Measurements from ENCODE around the gene FKBP14. TPM values are rescaled to one million over a fixed set of nuclear protein-coding genes. Genes with fewer than 3 reads are reported as not detected.

Gene FKBP14
- total and polyA plus RNA-seq, 2 experiments from 2014 or later: 11.8 to 12.9 TPM

GRCh38 chr7:30040938-30041337, 14.4 kb upstream of the FKBP14 start:
- peaks cover 87% of the 10 kb centered on the region for H3K79me2 ChIP-seq (replicated peaks; ENCODE audit: insufficient read depth)
- H3K36me3 Mint-ChIP-seq (ENCODE audit: low read depth): peaks cover 8% of the 10 kb centered on the region; the same call in 2 of the 3 replicates
- H3K27me3 ChIP-seq (ENCODE audit: insufficient read depth): no peaks in the 10 kb centered on the region
- no peak overlapping the region for H3K4me2 ChIP-seq
- no peaks in the 10 kb centered on the region for H3K27me3 Mint-ChIP-seq (ENCODE audit: insufficient read depth, low read depth, poor library complexity)
- 0 out of 2 replicates have a peak, but pooled peaks cover 8% of the 10 kb centered on the region for H3K36me3 ChIP-seq (ENCODE audit: insufficient read depth)
- H3K4me1 Mint-ChIP-seq: peaks cover 26% of the 10 kb centered on the region
- ATAC-seq (no peak), DNase-seq (ENCODE audit: low spot score) (no peak)
- peaks cover 28% of the 10 kb centered on the region for H4K20me1 ChIP-seq (replicated peaks; ENCODE audit: insufficient read depth)
- H3K9me3 Mint-ChIP-seq: no peaks in the 10 kb centered on the region
- H2AFZ ChIP-seq: no peak overlapping the region
- peaks cover 17% of the 10 kb centered on the region; the same call in 1 of the 2 replicates for H3K4me1 ChIP-seq (ENCODE audit: insufficient read depth)
- H3K4me3 ChIP-seq: no peak overlapping the region
- H3F3A ChIP-seq (replicated peaks; ENCODE audit: low read depth): no peaks in the 10 kb centered on the region
- TF ChIP-seq ZNF114 (CRISPR knock-in tag; IDR thresholded peaks at IDR 0.05) (no peak), EZH2 (IDR thresholded peaks at IDR 0.05; ENCODE audit: low read depth, unreplicated experiment) (no peak), JUNB (IDR thresholded peaks at IDR 0.05; ENCODE audit: unreplicated experiment) (no peak), EZH2phosphoT487 (IDR thresholded peaks at IDR 0.05; ENCODE audit: unreplicated experiment) (no peak), REST (IDR thresholded peaks at IDR 0.05; ENCODE audit: unreplicated experiment) (no peak), CREB1 (CRISPR knock-in tag; IDR thresholded peaks at IDR 0.05; ENCODE audit: low read depth) (no peak), STAT1 (IDR thresholded peaks at IDR 0.05; ENCODE audit: unreplicated experiment) (no peak), CTCF (conservative IDR thresholded peaks at IDR 0.05; ENCODE audit: low read depth in 2 of 2) (no peak), ZNF331 (CRISPR knock-in tag; IDR thresholded peaks at IDR 0.05; ENCODE audit: low read depth) (no peak), POLR2AphosphoS5 (IDR thresholded peaks at IDR 0.05; ENCODE audit: low read depth) (no peak), ZNF462 (CRISPR knock-in tag; IDR thresholded peaks at IDR 0.05) (no peak), NANOG (IDR thresholded peaks at IDR 0.05; ENCODE audit: borderline replicate concordance) (no peak), ETS1 (IDR thresholded peaks at IDR 0.05) (no peak)
- no peak overlapping the region for H3K4me3 Mint-ChIP-seq
- no peak overlapping the region for H3K27ac Mint-ChIP-seq
- peak overlapping the region; percentile 28; the same call in 1 of the 2 replicates for H3K27ac ChIP-seq (ENCODE audit: low read depth)
- no peaks in the 10 kb centered on the region for H3K9me2 ChIP-seq (ENCODE audit: insufficient read depth)
